HG03469 (cell line): ENCODE measurements around the gene ATG101.
A peak's percentile ranks its signal among the peaks of the same experiment; 100 is the strongest.

Source experiments
- ATAC-seq: cut with Tn5 transposase; IDR thresholded peaks from one replicate; pipeline ENCODE4 v1.9.1; 2021; ENCODE audit warnings: mild to moderate bottlenecking, moderate library complexity, moderate number of reproducible peaks; ENCODE audit not compliant: unreplicated experiment

The ATG101 gene

GRCh38 chr12:52041695-52042123 lies 28.1 kb upstream of the ATG101 start:
- no peak for ATAC-seq

- no peak for ATAC-seq
Observed at GRCh38 chr12:52042706-52043385, 26.9 kb upstream of the ATG101 start.

GRCh38 chr12:52043386-52044212 lies 26.2 kb upstream of the ATG101 start:
- no peak for ATAC-seq

- no peak for ATAC-seq
Observed at GRCh38 chr12:52044292-52044983, 25.3 kb upstream of the ATG101 start.

GRCh38 chr12:52045794-52046199 lies 24.0 kb upstream of the ATG101 start:
- ATAC-seq: no peak

GRCh38 chr12:52046859-52047258 lies 22.9 kb upstream of the ATG101 start:
- ATAC-seq: no peak

GRCh38 chr12:52049286-52049685 lies 20.5 kb upstream of the ATG101 start:
- no peak for ATAC-seq

GRCh38 chr12:52049688-52050087 lies 20.1 kb upstream of the ATG101 start:
- ATAC-seq: no peak

- no peak for ATAC-seq
Observed at GRCh38 chr12:52050116-52050757, 19.5 kb upstream of the ATG101 start.

GRCh38 chr12:52050758-52051541 lies 18.8 kb upstream of the ATG101 start, which contains the start of gene NR4A1:
TSS of gene NR4A1 (plus strand) at chr12:52051442. CDS start at chr12:52054329, 2,887 bp downstream.
- ATAC-seq: peak; percentile 54

- ATAC-seq: no peak
Observed at GRCh38 chr12:52052468-52053186, 17.2 kb upstream of the ATG101 start.

- ATAC-seq: no peak
Observed at GRCh38 chr12:52053536-52054209, 16.1 kb upstream of the ATG101 start.

- no peak for ATAC-seq
Observed at GRCh38 chr12:52054231-52054832, 15.4 kb upstream of the ATG101 start.

GRCh38 chr12:52054833-52055730 lies 14.7 kb upstream of the ATG101 start:
- ATAC-seq: no peak

- no peak for ATAC-seq
Observed at GRCh38 chr12:52055731-52056711, 13.8 kb upstream of the ATG101 start.
